GM23248 (cell line): ENCODE measurements around the gene PSAP. TPM values are rescaled to one million over a fixed set of nuclear protein-coding genes. Genes with fewer than 3 reads are reported as not detected.
"Not testable (repeated sequence)": the region's sequence is repeated elsewhere in the genome, so short reads cannot be mapped to it uniquely, and the experiment has no call there.

Experiments used
- DNase-seq: peaks from one replicate; pipeline ENCODE4 v3.0.0-alpha.2; 2015
- H2AFZ ChIP-seq: fragments of 200-600 bp; sonication (generic); 2 replicates; pipeline ENCODE4 v1.6.1; 2016; ENCODE audit warnings: antibody characterized with exemption
- H3F3A ChIP-seq: fragments of 200-600 bp; sonication (generic); 2 replicates; pipeline ENCODE4 v1.6.1; 2016; ENCODE audit warnings: mild to moderate bottlenecking, antibody characterized with exemption, mixed run types; ENCODE audit not compliant: insufficient read depth
- H3K27ac ChIP-seq: fragments of 200-600 bp; sonication (generic); 2 replicates; pipeline ENCODE4 v1.5.1; 2016; ENCODE audit warnings: mild to moderate bottlenecking
- H3K27me3 ChIP-seq: fragments of 200-600 bp; sonication (generic); replicated peaks from 2 replicates; pipeline ENCODE4 v1.6.1; 2016; ENCODE audit warnings: mild to moderate bottlenecking; ENCODE audit not compliant: insufficient read depth
- H3K36me3 ChIP-seq: fragments of 200-600 bp; sonication (generic); 2 replicates; pipeline ENCODE4 v1.6.1; 2016; ENCODE audit warnings: low read depth, mild to moderate bottlenecking
- H3K4me1 ChIP-seq: fragments of 200-600 bp; sonication (generic); 2 replicates; pipeline ENCODE4 v1.6.1; 2016; ENCODE audit warnings: mild to moderate bottlenecking; ENCODE audit not compliant: insufficient read depth
- H3K4me2 ChIP-seq: fragments of 200-600 bp; sonication (generic); one replicate; pipeline ENCODE4 v1.6.1; 2016; ENCODE audit warnings: mild to moderate bottlenecking; ENCODE audit not compliant: unreplicated experiment
- H3K4me3 ChIP-seq: fragments of 200-600 bp; sonication (generic); 2 replicates; pipeline ENCODE4 v1.5.1; 2016; ENCODE audit warnings: mild to moderate bottlenecking
- H3K79me2 ChIP-seq: fragments of 200-600 bp; sonication (generic); 2 replicates; pipeline ENCODE4 v1.6.1; 2016; ENCODE audit warnings: mild to moderate bottlenecking; ENCODE audit not compliant: insufficient read depth
- H3K9ac ChIP-seq: fragments of 200-600 bp; sonication (generic); 2 replicates; pipeline ENCODE4 v1.6.1; 2016; ENCODE audit warnings: mild to moderate bottlenecking
- H3K9me2 ChIP-seq: fragments of 200-600 bp; sonication (generic); 2 replicates; pipeline ENCODE4 v1.6.1; 2016; ENCODE audit warnings: mixed run types, mild to moderate bottlenecking, moderate library complexity; ENCODE audit not compliant: insufficient read depth
- H3K9me3 ChIP-seq: fragments of 200-600 bp; sonication (generic); one replicate; pipeline ENCODE4 v1.6.1; 2017; ENCODE audit warnings: low read depth
- H4K20me1 ChIP-seq: fragments of 200-600 bp; sonication (generic); 2 replicates; pipeline ENCODE4 v1.6.0; 2016; ENCODE audit not compliant: insufficient read depth
- EZH2 ChIP-seq: fragments of 200-600 bp; sonication (generic); IDR thresholded peaks from 2 replicates; pipeline ENCODE4 v1.6.1; 2018; ENCODE audit warnings: antibody characterized with exemption, mild to moderate bottlenecking; ENCODE audit not compliant: insufficient read depth, poor library complexity, severe bottlenecking
- EZH2phosphoT487 ChIP-seq: fragments of 200-600 bp; sonication (generic); IDR thresholded peaks from 2 replicates; pipeline ENCODE4 v1.6.1; 2018; ENCODE audit warnings: antibody characterized with exemption, moderate library complexity, mild to moderate bottlenecking, low read depth; ENCODE audit not compliant: insufficient read depth
- WGBS, 2 experiments: methylation state at CpG; one replicate each; pipeline ENCODE4 v1.1.6; 2015 to 2017; ENCODE audit warnings: low lambda C conversion rate in 2 of 2, low coverage in 1 of 2; ENCODE audit errors: missing lambda C conversion rate in 2 of 2; 5-methylcytosine and 5-hydroxymethylcytosine counted together
- in situ Hi-C: fragments of 300-500 bp; cut with MboI; formaldehyde crosslinking; loops from 2 replicates; pipeline ENCODE4 v1.15.0; 2020
- polyA plus RNA-seq: library from polyadenylated mRNA; unstranded; fragments of >200 nt; fragmentation: Nextera tagmentation; extraction: Ambion mirVana; gene quantifications from 2 replicates; pipeline ENCODE4 v1.2.1, GENCODE V29; 2016
- total RNA-seq: library from RNA; depleted of rRNA; stranded (reverse); fragments of >200 nt; shearing (Covaris generic); gene quantifications from 2 replicates; pipeline ENCODE4 v1.2.3, GENCODE V29; 2014; rRNA removed

Gene PSAP
- total RNA-seq (665 and 715 TPM in 2 replicates), polyA plus RNA-seq (1,142 and 1,168 TPM in 2 replicates)

DNA sequence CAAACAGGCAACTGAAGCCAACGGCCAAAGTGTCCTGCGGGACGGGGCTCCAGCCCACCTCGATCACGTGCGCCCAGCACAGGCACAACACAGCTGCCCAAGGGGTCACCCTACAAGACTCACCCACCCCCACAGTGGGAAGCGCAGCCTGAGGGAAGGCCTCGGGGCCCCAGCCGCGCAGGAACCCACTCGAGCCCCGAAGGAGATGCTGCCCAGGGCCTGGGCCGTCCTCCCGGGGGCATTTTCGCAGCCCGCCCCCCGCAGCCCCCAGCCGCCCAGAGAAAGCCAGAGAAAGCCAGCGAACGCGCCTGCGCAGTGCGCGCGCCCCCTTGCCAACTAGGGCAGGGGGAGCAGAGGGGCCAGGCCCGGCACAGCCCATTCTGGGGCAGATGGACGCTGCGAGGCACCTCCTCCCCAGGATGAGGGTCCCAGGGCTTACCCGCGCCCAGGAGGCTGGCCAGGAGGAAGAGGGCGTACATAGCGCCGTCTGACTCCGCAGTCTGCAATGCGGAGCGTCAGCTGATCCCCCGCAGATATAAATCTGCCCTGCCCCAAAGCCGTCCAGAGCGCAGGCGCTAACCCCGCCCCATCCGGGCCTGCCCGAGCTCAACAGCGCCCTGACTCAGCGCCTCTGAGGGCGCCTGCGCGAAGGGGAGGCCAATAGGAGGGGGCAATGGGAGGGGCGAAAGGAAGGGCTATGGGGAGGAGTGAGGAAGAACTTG is at the start of gene PSAP:
Gene PSAP (minus strand): TSS at position 509 of the 722 bp plus-strand sequence. CDS start 30 bp downstream, at position 479.
- Histone ChIP-seq H2AFZ (peak within 1 kb of the TSS; percentile 90), H4K20me1 (0 out of 2 replicates have a peak, but pooled peaks cover 8% of the 10 kb centered on the region), H3K4me2 (peak within 1 kb of the TSS; percentile 99), H3K4me1 (peaks cover 15% of the 10 kb centered on the region), H3K27me3 (no peaks in the 10 kb centered on the region), H3K27ac (peak within 1 kb of the TSS; percentile 81), H3F3A (no peaks in the 10 kb centered on the region), H3K79me2 (peaks cover 51% of the 10 kb centered on the region), H3K9me2 (no peaks in the 10 kb centered on the region), H3K9me3 (no peaks in the 10 kb centered on the region), H3K4me3 (peak within 1 kb of the TSS; percentile 95), H3K36me3 (no peaks in the 10 kb centered on the region), H3K9ac (peak within 1 kb of the TSS; percentile 97)
- DNase-seq = peak; percentile 99
- 0 to 2% methylated on average over 27 to 34 of the region's 49 CpGs for WGBS, 2 experiments
- no peak for TF ChIP-seq EZH2
- TF ChIP-seq EZH2phosphoT487 = no peak
- in situ Hi-C loops = no loop called here

DNA sequence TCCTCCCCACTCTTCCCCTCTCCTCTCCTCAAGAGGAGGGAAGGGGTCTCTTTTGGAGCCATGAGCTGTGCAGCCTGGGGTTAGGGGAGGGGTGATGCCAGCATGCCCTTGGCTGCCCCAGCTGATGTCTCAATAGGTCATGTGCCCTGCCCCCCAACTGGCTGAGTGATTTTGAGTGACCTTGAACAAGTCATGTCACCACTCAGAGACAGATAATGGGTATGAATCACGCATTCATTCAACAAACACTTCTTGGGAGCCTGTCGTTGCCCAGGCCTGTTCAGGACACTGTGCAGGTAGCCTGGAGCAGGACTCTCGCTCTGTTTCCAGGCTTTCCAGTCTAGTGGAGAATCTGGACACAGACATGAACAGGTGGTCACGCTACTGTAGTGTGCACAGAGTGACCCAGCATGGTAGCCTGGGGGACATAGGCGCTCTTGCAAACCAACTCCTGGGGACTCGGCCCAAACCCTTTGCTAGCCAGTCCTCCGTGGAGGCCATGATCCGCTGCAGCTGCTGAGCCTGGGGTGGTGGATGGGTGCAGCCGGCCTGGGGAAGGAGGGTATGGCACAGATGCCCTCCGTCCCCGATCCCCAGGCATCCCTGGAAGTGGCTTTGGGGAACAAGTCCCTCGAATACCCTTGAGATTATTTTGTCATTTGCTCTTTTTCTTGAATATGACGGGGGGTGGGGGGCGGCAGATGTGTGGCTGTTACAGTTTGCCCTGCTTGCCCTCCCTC is 49.6 kb upstream of the PSAP start:
- Histone ChIP-seq H3K79me2 (no peaks in the 10 kb centered on the region), H3K9me2 (no peaks in the 10 kb centered on the region), H3K4me2 (no peak overlapping the region), H3K4me1 (no peaks in the 10 kb centered on the region), H3F3A (no peaks in the 10 kb centered on the region), H3K4me3 (no peak overlapping the region), H2AFZ (no peak overlapping the region), H3K27ac (no peak overlapping the region), H3K9ac (no peak overlapping the region), H3K36me3 (no peaks in the 10 kb centered on the region), H4K20me1 (no peaks in the 10 kb centered on the region), H3K27me3 (no peaks in the 10 kb centered on the region), H3K9me3 (no peaks in the 10 kb centered on the region)
- DNase-seq = no peak
- in situ Hi-C loops = no loop called here
- TF ChIP-seq EZH2phosphoT487 (no peak), EZH2 (no peak)
- 92 to 94% methylated on average over 12 to 14 of the region's 14 CpGs for WGBS, 2 experiments

GRCh38 chr10:71899665-71900412 is 48.8 kb upstream of the PSAP start:
- DNase-seq = no peak
- no peak overlapping the region for H3K9ac ChIP-seq
- no peaks in the 10 kb centered on the region for H3K79me2 ChIP-seq
- no peaks in the 10 kb centered on the region for H3K9me3 ChIP-seq
- no peaks in the 10 kb centered on the region for H3F3A ChIP-seq
- no peak overlapping the region for H3K4me3 ChIP-seq
- in situ Hi-C loops = no loop called here
- H3K27me3 ChIP-seq = no peaks in the 10 kb centered on the region
- 79 to 80% methylated on average over 3 of the region's 3 CpGs for WGBS, 2 experiments
- H2AFZ ChIP-seq = no peak overlapping the region
- H3K27ac ChIP-seq = no peak overlapping the region
- no peaks in the 10 kb centered on the region for H3K36me3 ChIP-seq
- no peaks in the 10 kb centered on the region for H3K9me2 ChIP-seq
- TF ChIP-seq EZH2 (no peak), EZH2phosphoT487 (no peak)
- H3K4me2 ChIP-seq = no peak overlapping the region
- H4K20me1 ChIP-seq = no peaks in the 10 kb centered on the region
- no peaks in the 10 kb centered on the region for H3K4me1 ChIP-seq

DNA sequence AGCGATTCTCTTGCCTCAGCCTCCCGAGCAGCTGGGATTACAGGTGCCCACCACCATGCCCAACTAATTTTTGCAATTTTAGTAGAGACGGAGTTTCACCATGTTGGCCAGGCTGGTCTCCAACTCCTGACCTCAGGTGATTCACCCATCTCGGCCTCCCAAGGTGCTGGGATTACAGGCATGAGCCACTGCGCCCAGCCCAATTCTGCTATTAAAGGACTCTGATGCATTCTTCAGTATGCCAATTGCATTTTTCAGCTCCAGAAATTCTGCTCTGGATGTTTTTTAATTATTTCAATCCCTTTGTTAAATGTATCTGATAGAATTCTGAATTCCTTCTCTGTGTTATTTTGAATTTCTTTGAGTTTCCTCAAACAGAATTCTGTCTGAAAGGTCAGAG is 47.3 kb upstream of the PSAP start:
- H3K4me2 ChIP-seq, H2AFZ ChIP-seq, H3K9me2 ChIP-seq, H3K4me3 ChIP-seq, H3F3A ChIP-seq, H3K27me3 ChIP-seq, H3K9ac ChIP-seq, H3K4me1 ChIP-seq, H3K9me3 ChIP-seq, H3K36me3 ChIP-seq, DNase-seq, H3K79me2 ChIP-seq, H4K20me1 ChIP-seq, in situ Hi-C loops, H3K27ac ChIP-seq: not testable (repeated sequence)
- 88 to 89% methylated on average over 5 of the region's 5 CpGs for whole genome bisulfite sequencing, 2 experiments
